ENCODE data around the gene INHBA.

The INHBA gene

GRCh38 chr7:41710838-41711237 lies 7.9 kb upstream of the INHBA start:
- no peaks in the 10 kb centered on the region for H3K79me2 ChIP-seq (ENCODE audit: low read length)
- no peak for DNase-seq
- no peaks in the 10 kb centered on the region for H3K27me3 ChIP-seq (replicated peaks; ENCODE audit: insufficient read depth, low read length)
- no peaks in the 10 kb centered on the region for H3K9me3 ChIP-seq (replicated peaks; ENCODE audit: insufficient read depth, low read length)
- H2AFZ ChIP-seq (ENCODE audit: low read length) = no peak overlapping the region
- no peaks in the 10 kb centered on the region for H3K36me3 ChIP-seq (replicated peaks; ENCODE audit: insufficient read depth, low read length)
- H3K4me1 ChIP-seq (ENCODE audit: low read length) = peaks cover 8% of the 10 kb centered on the region
- no peak for TF ChIP-seq EZH2phosphoT487 (IDR thresholded peaks at IDR 0.05; ENCODE audit: low read length)
- no peak for TF ChIP-seq EZH2 (optimal IDR thresholded peaks at IDR 0.05; ENCODE audit: low read depth, low read length)
- TF ChIP-seq CTCF (IDR thresholded peaks at IDR 0.05; ENCODE audit: low read length) = no peak
- H3K4me2 ChIP-seq (ENCODE audit: low read depth, low read length) = no peak overlapping the region
- no peak overlapping the region for H3K4me3 ChIP-seq (ENCODE audit: low read length)
- no peak overlapping the region for H3K27ac ChIP-seq (ENCODE audit: low read length)
- H3K9me2 ChIP-seq (replicated peaks; ENCODE audit: insufficient read depth, low read length) = no peaks in the 10 kb centered on the region
- H4K20me1 ChIP-seq (ENCODE audit: insufficient read depth, low read length) = no peaks in the 10 kb centered on the region
- H3K9ac ChIP-seq (ENCODE audit: low read length) = no peak overlapping the region
- H3F3A ChIP-seq (ENCODE audit: insufficient read depth, low read length) = no peaks in the 10 kb centered on the region; the same call in 1 of the 2 replicates

- Histone ChIP-seq H3K4me2 (ENCODE audit: low read depth, low read length) (no peak overlapping the region), H2AFZ (ENCODE audit: low read length) (no peak overlapping the region), H3F3A (ENCODE audit: insufficient read depth, low read length) (peaks cover 2% of the 10 kb centered on the region), H3K9me2 (replicated peaks; ENCODE audit: insufficient read depth, low read length) (no peaks in the 10 kb centered on the region), H3K9me3 (replicated peaks; ENCODE audit: insufficient read depth, low read length) (no peaks in the 10 kb centered on the region), H3K79me2 (ENCODE audit: low read length) (no peaks in the 10 kb centered on the region), H4K20me1 (ENCODE audit: insufficient read depth, low read length) (no peaks in the 10 kb centered on the region), H3K27me3 (replicated peaks; ENCODE audit: insufficient read depth, low read length) (no peaks in the 10 kb centered on the region), H3K27ac (ENCODE audit: low read length) (no peak overlapping the region), H3K9ac (ENCODE audit: low read length) (no peak overlapping the region), H3K4me3 (ENCODE audit: low read length) (no peak overlapping the region), H3K4me1 (ENCODE audit: low read length) (peaks cover 10% of the 10 kb centered on the region), H3K36me3 (replicated peaks; ENCODE audit: insufficient read depth, low read length) (no peaks in the 10 kb centered on the region)
- TF ChIP-seq EZH2 (optimal IDR thresholded peaks at IDR 0.05; ENCODE audit: low read depth, low read length) = no peak
- TF ChIP-seq EZH2phosphoT487 (IDR thresholded peaks at IDR 0.05; ENCODE audit: low read length) = no peak
- TF ChIP-seq CTCF (IDR thresholded peaks at IDR 0.05; ENCODE audit: low read length) = no peak
- DNase-seq = no peak
These were observed 6.7 kb upstream of the INHBA start for GRCh38 chr7:41709621-41710020.

GRCh38 chr7:41708581-41709358 lies 5.9 kb upstream of the INHBA start:
- Histone ChIP-seq H3K4me2 (ENCODE audit: low read depth, low read length) (no peak overlapping the region), H3K79me2 (ENCODE audit: low read length) (no peaks in the 10 kb centered on the region), H3K9me2 (replicated peaks; ENCODE audit: insufficient read depth, low read length) (no peaks in the 10 kb centered on the region), H3K9ac (ENCODE audit: low read length) (no peak overlapping the region), H3K4me1 (ENCODE audit: low read length) (peaks cover 14% of the 10 kb centered on the region), H3K27ac (ENCODE audit: low read length) (no peak overlapping the region), H3K4me3 (ENCODE audit: low read length) (no peak overlapping the region), H2AFZ (ENCODE audit: low read length) (no peak overlapping the region), H3K27me3 (replicated peaks; ENCODE audit: insufficient read depth, low read length) (no peaks in the 10 kb centered on the region), H3K36me3 (replicated peaks; ENCODE audit: insufficient read depth, low read length) (no peaks in the 10 kb centered on the region), H3K9me3 (replicated peaks; ENCODE audit: insufficient read depth, low read length) (no peaks in the 10 kb centered on the region), H4K20me1 (ENCODE audit: insufficient read depth, low read length) (no peaks in the 10 kb centered on the region), H3F3A (ENCODE audit: insufficient read depth, low read length) (peaks cover 8% of the 10 kb centered on the region)
- DNase-seq = no peak
- TF ChIP-seq CTCF (IDR thresholded peaks at IDR 0.05; ENCODE audit: low read length) (no peak), EZH2phosphoT487 (IDR thresholded peaks at IDR 0.05; ENCODE audit: low read length) (no peak), EZH2 (optimal IDR thresholded peaks at IDR 0.05; ENCODE audit: low read depth, low read length) (no peak)
